ENCODE data around the gene GPR146. TPM values are rescaled to one million over a fixed set of nuclear protein-coding genes. Genes with fewer than 3 reads are reported as not detected.

GPR146 gene
- total RNA-seq, 1 donor from 2014 or later = 224 TPM

DNA sequence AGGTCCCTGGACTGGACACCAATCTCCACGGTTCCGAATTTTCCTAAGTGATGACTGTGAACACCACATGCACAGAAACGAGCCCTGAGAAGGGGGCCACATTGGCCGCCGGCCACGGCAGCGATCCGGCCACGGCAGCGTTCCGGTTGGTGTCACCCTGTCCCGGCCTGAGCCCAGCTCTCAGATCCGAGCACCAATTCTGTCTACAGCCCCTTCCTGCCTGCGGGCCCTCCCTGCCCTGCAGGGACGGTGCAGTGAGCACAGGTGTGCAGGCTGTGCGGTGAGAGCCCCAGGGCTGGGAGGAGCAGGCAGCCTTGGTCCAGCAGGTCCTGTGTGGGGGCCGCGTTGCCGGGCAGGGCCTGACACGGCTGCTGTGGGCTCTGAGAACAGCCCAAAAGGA lies 29.7 kb upstream of the GPR146 start:
- Histone ChIP-seq H3K9me3 (no peaks in the 10 kb centered on the region), H3K27ac (no peak overlapping the region), H3K36me3 (peaks cover 3 to 10% of the 10 kb centered on the region in 2 donors), H3K27me3 (no peaks in the 10 kb centered on the region), H3K4me3 (no peak overlapping the region), H3K4me1 (no peaks in the 10 kb centered on the region)
- TF ChIP-seq, protein P1, sequence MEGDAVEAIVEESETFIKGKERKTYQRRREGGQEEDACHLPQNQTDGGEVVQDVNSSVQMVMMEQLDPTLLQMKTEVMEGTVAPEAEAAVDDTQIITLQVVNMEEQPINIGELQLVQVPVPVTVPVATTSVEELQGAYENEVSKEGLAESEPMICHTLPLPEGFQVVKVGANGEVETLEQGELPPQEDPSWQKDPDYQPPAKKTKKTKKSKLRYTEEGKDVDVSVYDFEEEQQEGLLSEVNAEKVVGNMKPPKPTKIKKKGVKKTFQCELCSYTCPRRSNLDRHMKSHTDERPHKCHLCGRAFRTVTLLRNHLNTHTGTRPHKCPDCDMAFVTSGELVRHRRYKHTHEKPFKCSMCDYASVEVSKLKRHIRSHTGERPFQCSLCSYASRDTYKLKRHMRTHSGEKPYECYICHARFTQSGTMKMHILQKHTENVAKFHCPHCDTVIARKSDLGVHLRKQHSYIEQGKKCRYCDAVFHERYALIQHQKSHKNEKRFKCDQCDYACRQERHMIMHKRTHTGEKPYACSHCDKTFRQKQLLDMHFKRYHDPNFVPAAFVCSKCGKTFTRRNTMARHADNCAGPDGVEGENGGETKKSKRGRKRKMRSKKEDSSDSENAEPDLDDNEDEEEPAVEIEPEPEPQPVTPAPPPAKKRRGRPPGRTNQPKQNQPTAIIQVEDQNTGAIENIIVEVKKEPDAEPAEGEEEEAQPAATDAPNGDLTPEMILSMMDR (IDR thresholded peaks at IDR 0.05) = no peak
- intact Hi-C loops (cut with DNase I) = no loop called here
- no peak for DNase-seq (ENCODE audit: low spot score in 2 of 2)

GRCh38 chr7:1015196-1016121 lies 28.9 kb upstream of the GPR146 start:
- no peaks in the 10 kb centered on the region for H3K27me3 ChIP-seq
- H3K4me3 ChIP-seq = no peak overlapping the region
- no peak overlapping the region for H3K27ac ChIP-seq
- DNase-seq (ENCODE audit: low spot score in 2 of 2) = no peak
- H3K36me3 ChIP-seq = peaks cover 4 to 5% of the 10 kb centered on the region in 2 donors
- TF ChIP-seq, protein P1 (IDR thresholded peaks at IDR 0.05) = no peak
- no peaks in the 10 kb centered on the region for H3K4me1 ChIP-seq
- H3K9me3 ChIP-seq = no peaks in the 10 kb centered on the region
- intact Hi-C loops (cut with DNase I) = no loop called here

- Histone ChIP-seq H3K4me1 (no peaks in the 10 kb centered on the region), H3K27ac (no peak overlapping the region), H3K9me3 (no peaks in the 10 kb centered on the region), H3K36me3 (peaks cover 12 to 16% of the 10 kb centered on the region in 2 donors), H3K27me3 (no peaks in the 10 kb centered on the region), H3K4me3 (no peak overlapping the region)
- DNase-seq (ENCODE audit: low spot score in 2 of 2) = no peak
- TF ChIP-seq, protein P1 (IDR thresholded peaks at IDR 0.05) = no peak
- intact Hi-C loops (cut with DNase I) = no loop called here
Measured at GRCh38 chr7:1016577-1017531, 27.5 kb upstream of the GPR146 start.

- TF ChIP-seq, protein P1 (IDR thresholded peaks at IDR 0.05) = no peak
- Histone ChIP-seq H3K4me3 (no peak overlapping the region), H3K9me3 (no peaks in the 10 kb centered on the region), H3K27ac (no peak overlapping the region), H3K36me3 (peaks cover 12 to 22% of the 10 kb centered on the region in 2 donors), H3K27me3 (no peaks in the 10 kb centered on the region), H3K4me1 (no peaks in the 10 kb centered on the region)
- DNase-seq (ENCODE audit: low spot score in 2 of 2) = no peak
- intact Hi-C loops (cut with DNase I) = no loop called here
Measured at GRCh38 chr7:1017586-1018333, 26.6 kb upstream of the GPR146 start.

DNA sequence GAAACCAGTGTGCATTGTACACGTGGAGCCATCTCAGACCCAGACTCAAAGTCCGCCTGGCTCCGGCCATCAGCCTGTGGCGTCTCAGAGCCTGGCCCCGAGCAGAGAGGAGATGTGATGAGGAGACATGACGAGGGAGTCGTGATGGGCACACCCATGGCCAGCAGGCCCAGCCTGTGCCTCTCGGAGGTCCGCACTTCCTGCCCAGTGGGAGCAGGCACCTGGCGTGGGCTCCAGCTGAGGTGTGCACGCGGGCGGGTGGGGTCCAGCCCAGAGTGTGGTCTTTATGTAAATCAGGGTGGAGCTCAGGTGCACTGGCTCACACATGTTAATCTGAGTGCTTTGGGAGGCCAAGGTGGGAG lies 26.0 kb upstream of the GPR146 start:
- Histone ChIP-seq H3K27me3 (no peaks in the 10 kb centered on the region), H3K27ac (no peak overlapping the region), H3K4me3 (no peak overlapping the region), H3K4me1 (no peaks in the 10 kb centered on the region), H3K36me3 (peaks cover 12 to 27% of the 10 kb centered on the region in 2 donors), H3K9me3 (no peaks in the 10 kb centered on the region)
- TF ChIP-seq, protein P1 (IDR thresholded peaks at IDR 0.05) = no peak
- no peak for DNase-seq (ENCODE audit: low spot score in 2 of 2)
- intact Hi-C loops (cut with DNase I) = no loop called here

Data from ascending aorta (tissue), 2 donors.